C4-2B (cell line): ENCODE data around the gene C1QL4.

Experiments
- ZFX ChIP-seq: fragments of 450-650 bp; IDR thresholded peaks from 2 replicates; pipeline ENCODE4 v1.6.1; 2017
- TF ChIP-seq, protein P1 (sequence below): fragments of 450-650 bp; conservative IDR thresholded peaks from 2 replicates; pipeline ENCODE4 v1.5.1; 2017; ENCODE audit warnings: mild to moderate bottlenecking

DNA sequence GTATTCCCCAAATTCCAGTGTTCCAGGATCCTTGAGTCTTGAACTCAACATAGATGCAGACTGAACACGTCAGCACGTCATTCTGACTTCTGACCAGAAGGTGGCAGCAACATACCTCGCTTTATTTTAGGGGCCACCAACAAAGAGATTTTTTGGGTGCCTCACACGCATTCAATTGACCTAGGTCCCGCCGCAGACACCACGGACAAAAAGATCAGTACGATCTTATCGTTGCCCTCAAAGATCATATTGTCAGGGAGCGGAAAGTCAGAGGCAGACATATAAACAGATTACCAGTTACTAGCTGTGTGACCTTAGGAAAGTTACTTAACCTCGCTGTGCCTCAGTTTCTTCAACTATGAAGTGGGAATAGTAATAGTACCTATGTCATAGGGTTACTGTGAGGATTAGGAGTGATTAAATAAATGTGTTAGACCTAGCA, 48.6 kb downstream of the C1QL4 start:
- TF ChIP-seq, protein P1, sequence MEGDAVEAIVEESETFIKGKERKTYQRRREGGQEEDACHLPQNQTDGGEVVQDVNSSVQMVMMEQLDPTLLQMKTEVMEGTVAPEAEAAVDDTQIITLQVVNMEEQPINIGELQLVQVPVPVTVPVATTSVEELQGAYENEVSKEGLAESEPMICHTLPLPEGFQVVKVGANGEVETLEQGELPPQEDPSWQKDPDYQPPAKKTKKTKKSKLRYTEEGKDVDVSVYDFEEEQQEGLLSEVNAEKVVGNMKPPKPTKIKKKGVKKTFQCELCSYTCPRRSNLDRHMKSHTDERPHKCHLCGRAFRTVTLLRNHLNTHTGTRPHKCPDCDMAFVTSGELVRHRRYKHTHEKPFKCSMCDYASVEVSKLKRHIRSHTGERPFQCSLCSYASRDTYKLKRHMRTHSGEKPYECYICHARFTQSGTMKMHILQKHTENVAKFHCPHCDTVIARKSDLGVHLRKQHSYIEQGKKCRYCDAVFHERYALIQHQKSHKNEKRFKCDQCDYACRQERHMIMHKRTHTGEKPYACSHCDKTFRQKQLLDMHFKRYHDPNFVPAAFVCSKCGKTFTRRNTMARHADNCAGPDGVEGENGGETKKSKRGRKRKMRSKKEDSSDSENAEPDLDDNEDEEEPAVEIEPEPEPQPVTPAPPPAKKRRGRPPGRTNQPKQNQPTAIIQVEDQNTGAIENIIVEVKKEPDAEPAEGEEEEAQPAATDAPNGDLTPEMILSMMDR = peak; percentile 92
- TF ChIP-seq ZFX = no peak
